GM23248 (cell line): ENCODE measurements around the gene SPNS3. TPM values are rescaled to one million over a fixed set of nuclear protein-coding genes. Genes with fewer than 3 reads are reported as not detected.

ENCODE experiments used
- DNase-seq: peaks from one replicate; pipeline ENCODE4 v3.0.0-alpha.2; 2015
- H2AFZ ChIP-seq: fragments of 200-600 bp; sonication (generic); 2 replicates; pipeline ENCODE4 v1.6.1; 2016; ENCODE audit warnings: antibody characterized with exemption
- H3F3A ChIP-seq: fragments of 200-600 bp; sonication (generic); 2 replicates; pipeline ENCODE4 v1.6.1; 2016; ENCODE audit warnings: mild to moderate bottlenecking, antibody characterized with exemption, mixed run types; ENCODE audit not compliant: insufficient read depth
- H3K27ac ChIP-seq: fragments of 200-600 bp; sonication (generic); 2 replicates; pipeline ENCODE4 v1.5.1; 2016; ENCODE audit warnings: mild to moderate bottlenecking
- H3K27me3 ChIP-seq: fragments of 200-600 bp; sonication (generic); replicated peaks from 2 replicates; pipeline ENCODE4 v1.6.1; 2016; ENCODE audit warnings: mild to moderate bottlenecking; ENCODE audit not compliant: insufficient read depth
- H3K36me3 ChIP-seq: fragments of 200-600 bp; sonication (generic); 2 replicates; pipeline ENCODE4 v1.6.1; 2016; ENCODE audit warnings: low read depth, mild to moderate bottlenecking
- H3K4me1 ChIP-seq: fragments of 200-600 bp; sonication (generic); 2 replicates; pipeline ENCODE4 v1.6.1; 2016; ENCODE audit warnings: mild to moderate bottlenecking; ENCODE audit not compliant: insufficient read depth
- H3K4me2 ChIP-seq: fragments of 200-600 bp; sonication (generic); one replicate; pipeline ENCODE4 v1.6.1; 2016; ENCODE audit warnings: mild to moderate bottlenecking; ENCODE audit not compliant: unreplicated experiment
- H3K4me3 ChIP-seq: fragments of 200-600 bp; sonication (generic); 2 replicates; pipeline ENCODE4 v1.5.1; 2016; ENCODE audit warnings: mild to moderate bottlenecking
- H3K79me2 ChIP-seq: fragments of 200-600 bp; sonication (generic); 2 replicates; pipeline ENCODE4 v1.6.1; 2016; ENCODE audit warnings: mild to moderate bottlenecking; ENCODE audit not compliant: insufficient read depth
- H3K9ac ChIP-seq: fragments of 200-600 bp; sonication (generic); 2 replicates; pipeline ENCODE4 v1.6.1; 2016; ENCODE audit warnings: mild to moderate bottlenecking
- H3K9me2 ChIP-seq: fragments of 200-600 bp; sonication (generic); 2 replicates; pipeline ENCODE4 v1.6.1; 2016; ENCODE audit warnings: mixed run types, mild to moderate bottlenecking, moderate library complexity; ENCODE audit not compliant: insufficient read depth
- H3K9me3 ChIP-seq: fragments of 200-600 bp; sonication (generic); one replicate; pipeline ENCODE4 v1.6.1; 2017; ENCODE audit warnings: low read depth
- H4K20me1 ChIP-seq: fragments of 200-600 bp; sonication (generic); 2 replicates; pipeline ENCODE4 v1.6.0; 2016; ENCODE audit not compliant: insufficient read depth
- EZH2 ChIP-seq: fragments of 200-600 bp; sonication (generic); IDR thresholded peaks from 2 replicates; pipeline ENCODE4 v1.6.1; 2018; ENCODE audit warnings: antibody characterized with exemption, mild to moderate bottlenecking; ENCODE audit not compliant: insufficient read depth, poor library complexity, severe bottlenecking
- EZH2phosphoT487 ChIP-seq: fragments of 200-600 bp; sonication (generic); IDR thresholded peaks from 2 replicates; pipeline ENCODE4 v1.6.1; 2018; ENCODE audit warnings: antibody characterized with exemption, moderate library complexity, mild to moderate bottlenecking, low read depth; ENCODE audit not compliant: insufficient read depth
- WGBS, 2 experiments: methylation state at CpG; one replicate each; pipeline ENCODE4 v1.1.6; 2015 to 2017; ENCODE audit warnings: low lambda C conversion rate in 2 of 2, low coverage in 1 of 2; ENCODE audit errors: missing lambda C conversion rate in 2 of 2; 5-methylcytosine and 5-hydroxymethylcytosine counted together
- in situ Hi-C: fragments of 300-500 bp; cut with MboI; formaldehyde crosslinking; loops from 2 replicates; pipeline ENCODE4 v1.15.0; 2020
- polyA plus RNA-seq: library from polyadenylated mRNA; unstranded; fragments of >200 nt; fragmentation: Nextera tagmentation; extraction: Ambion mirVana; gene quantifications from 2 replicates; pipeline ENCODE4 v1.2.1, GENCODE V29; 2016
- total RNA-seq: library from RNA; depleted of rRNA; stranded (reverse); fragments of >200 nt; shearing (Covaris generic); gene quantifications from 2 replicates; pipeline ENCODE4 v1.2.3, GENCODE V29; 2014

The SPNS3 gene
- total and polyA plus RNA-seq, 2 experiments from 2014 or later: not detected

DNA sequence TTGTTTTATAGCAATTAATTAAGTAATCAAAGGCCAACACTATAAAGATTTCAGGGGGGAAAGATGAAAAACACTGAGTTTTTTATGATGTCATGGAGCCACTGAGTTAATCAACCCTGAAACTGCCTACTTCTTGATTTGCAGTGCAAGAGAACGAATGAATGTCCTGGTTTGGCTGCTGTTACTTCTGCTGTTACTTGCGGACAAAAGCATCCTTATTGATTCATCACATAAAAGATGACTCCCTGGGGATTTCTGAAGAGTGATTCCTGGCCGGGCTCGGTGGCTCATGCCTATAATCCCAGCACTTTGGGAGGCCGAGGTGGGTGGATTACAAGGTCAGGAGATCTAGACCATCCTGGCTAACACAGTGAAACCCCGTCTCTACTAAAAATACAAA lies 10.9 kb upstream of the SPNS3 start:
- Histone ChIP-seq H4K20me1 (no peaks in the 10 kb centered on the region), H3K27ac (no peak overlapping the region), H3K9me3 (no peaks in the 10 kb centered on the region), H2AFZ (no peak overlapping the region), H3K4me2 (no peak overlapping the region), H3K9me2 (no peaks in the 10 kb centered on the region), H3K27me3 (no peaks in the 10 kb centered on the region), H3K36me3 (no peaks in the 10 kb centered on the region), H3K4me3 (no peak overlapping the region), H3F3A (no peaks in the 10 kb centered on the region), H3K79me2 (no peaks in the 10 kb centered on the region), H3K4me1 (no peaks in the 10 kb centered on the region), H3K9ac (no peak overlapping the region)
- in situ Hi-C loops: no loop called here
- peak; percentile 31 for DNase-seq
- WGBS, 2 experiments: 35 to 49% methylated on average over 5 to 6 of the region's 6 CpGs
- TF ChIP-seq EZH2 (no peak), EZH2phosphoT487 (no peak)

DNA sequence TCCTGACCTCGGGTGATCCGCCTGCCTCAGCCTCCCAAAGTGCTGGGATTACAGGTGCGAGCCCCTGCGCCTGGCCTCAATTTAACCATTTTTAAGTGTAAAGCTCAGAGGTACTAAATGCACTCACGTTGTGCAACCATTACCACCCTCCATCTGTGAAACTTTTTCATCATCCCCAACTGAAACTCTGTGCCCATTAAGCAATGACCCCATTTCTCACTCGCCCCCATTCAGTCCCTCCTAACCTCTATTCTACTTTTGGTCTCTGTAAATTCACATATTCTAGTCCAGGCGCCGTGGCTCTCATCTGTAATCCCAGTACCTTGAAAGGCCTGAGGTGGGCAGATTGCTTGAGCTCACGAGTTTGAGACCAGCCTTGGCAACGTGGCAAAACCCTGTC lies 8.3 kb upstream of the SPNS3 start:
- Histone ChIP-seq H3K4me3 (no peak overlapping the region), H4K20me1 (no peaks in the 10 kb centered on the region), H2AFZ (no peak overlapping the region), H3F3A (no peaks in the 10 kb centered on the region), H3K27ac (no peak overlapping the region), H3K27me3 (no peaks in the 10 kb centered on the region), H3K9ac (no peak overlapping the region), H3K36me3 (no peaks in the 10 kb centered on the region), H3K79me2 (no peaks in the 10 kb centered on the region), H3K9me3 (no peaks in the 10 kb centered on the region), H3K4me2 (no peak overlapping the region), H3K4me1 (no peaks in the 10 kb centered on the region), H3K9me2 (no peaks in the 10 kb centered on the region)
- in situ Hi-C loops: no loop called here
- TF ChIP-seq EZH2phosphoT487 (no peak), EZH2 (no peak)
- WGBS, 2 experiments: 69 to 71% methylated on average over 10 of the region's 10 CpGs
- DNase-seq: no peak

DNA sequence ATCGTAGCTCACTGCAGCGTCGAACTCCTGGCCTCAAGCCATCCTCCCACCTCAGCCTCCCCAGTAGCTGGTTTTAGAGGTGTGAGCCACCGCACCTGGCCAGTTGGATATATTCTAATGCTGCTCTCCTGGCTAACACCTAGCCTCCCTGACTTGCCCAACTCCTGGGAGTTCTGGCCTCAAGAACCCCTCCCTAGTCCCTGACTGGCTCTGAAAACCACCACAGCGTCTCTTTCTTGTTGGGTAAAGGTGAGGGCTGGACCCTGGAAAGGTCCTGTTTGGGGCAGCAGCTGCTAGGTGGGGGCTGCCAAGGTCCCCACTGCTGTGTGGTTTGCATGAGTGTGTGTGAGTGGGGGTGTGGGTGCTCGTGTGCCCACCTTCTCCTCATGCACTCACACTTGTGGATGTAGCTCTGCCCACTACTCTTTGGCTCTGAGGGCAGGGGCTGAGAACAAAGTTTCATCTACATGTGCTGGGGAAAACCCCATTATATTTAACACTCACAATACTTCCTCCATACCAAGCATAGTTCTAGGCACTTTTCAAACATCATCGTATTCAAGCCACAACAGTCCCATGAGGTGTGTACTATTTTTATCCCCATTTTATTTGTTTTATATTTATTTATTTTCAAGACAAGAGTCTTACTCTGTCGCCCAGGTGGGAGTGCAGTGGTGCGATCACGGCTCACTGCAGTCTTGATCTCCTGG lies 7.1 kb upstream of the SPNS3 start:
- Histone ChIP-seq H3K36me3 (no peaks in the 10 kb centered on the region), H3K79me2 (no peaks in the 10 kb centered on the region), H3K4me2 (no peak overlapping the region), H3K4me3 (no peak overlapping the region), H3K27ac (no peak overlapping the region), H3K9me2 (no peaks in the 10 kb centered on the region), H3K9me3 (no peaks in the 10 kb centered on the region), H3K9ac (no peak overlapping the region), H2AFZ (no peak overlapping the region), H3K4me1 (no peaks in the 10 kb centered on the region), H3F3A (no peaks in the 10 kb centered on the region), H3K27me3 (0 out of 2 replicates have a peak, but pooled peaks cover 3% of the 10 kb centered on the region), H4K20me1 (no peaks in the 10 kb centered on the region)
- no peak for DNase-seq
- TF ChIP-seq EZH2phosphoT487 (no peak), EZH2 (no peak)
- WGBS, 2 experiments: 63 to 68% methylated on average over 10 of the region's 10 CpGs
- in situ Hi-C loops: no loop called here

DNA sequence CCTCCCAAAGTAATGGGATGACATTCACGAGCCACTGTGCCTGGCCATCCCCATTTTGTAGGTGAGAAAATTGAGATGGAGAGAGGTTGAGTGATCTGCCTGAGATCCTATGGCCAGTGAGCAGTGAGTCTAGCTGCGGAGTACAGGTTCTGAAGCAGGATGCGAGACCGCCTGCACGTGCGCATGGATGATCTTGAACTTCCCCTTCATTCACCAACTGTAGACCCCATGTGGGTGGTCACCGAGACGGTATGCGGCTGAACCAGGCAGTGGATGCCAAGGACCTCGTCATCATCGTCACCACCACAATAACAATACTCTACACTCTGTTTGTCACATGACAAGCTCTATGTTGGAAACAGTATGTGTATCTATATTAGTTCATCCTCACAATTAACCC lies 6.2 kb upstream of the SPNS3 start:
- H3F3A ChIP-seq: no peaks in the 10 kb centered on the region
- TF ChIP-seq EZH2: no peak
- TF ChIP-seq EZH2phosphoT487: no peak
- H3K4me3 ChIP-seq: no peak overlapping the region
- H3K9me2 ChIP-seq: no peaks in the 10 kb centered on the region
- no peak overlapping the region for H3K4me2 ChIP-seq
- no peak overlapping the region for H2AFZ ChIP-seq
- H3K36me3 ChIP-seq: no peaks in the 10 kb centered on the region
- in situ Hi-C loops: no loop called here
- no peaks in the 10 kb centered on the region for H3K4me1 ChIP-seq
- no peak overlapping the region for H3K9ac ChIP-seq
- WGBS, 2 experiments: 55 to 68% methylated on average over 11 of the region's 11 CpGs
- no peak overlapping the region for H3K27ac ChIP-seq
- H4K20me1 ChIP-seq: no peaks in the 10 kb centered on the region
- H3K9me3 ChIP-seq: no peaks in the 10 kb centered on the region
- no peak for DNase-seq
- 0 out of 2 replicates have a peak, but pooled peaks cover 4% of the 10 kb centered on the region for H3K27me3 ChIP-seq
- H3K79me2 ChIP-seq: no peaks in the 10 kb centered on the region
